Measurements from ENCODE around the gene SFRP5. TPM values are rescaled to one million over a fixed set of nuclear protein-coding genes. Genes with fewer than 3 reads are reported as not detected.
A peak's percentile ranks its signal among the peaks of the same experiment; 100 is the strongest.

SFRP5 gene
- total and polyA plus RNA-seq, 2 donors from 2014 or later: 0.22 to 0.31 TPM

DNA sequence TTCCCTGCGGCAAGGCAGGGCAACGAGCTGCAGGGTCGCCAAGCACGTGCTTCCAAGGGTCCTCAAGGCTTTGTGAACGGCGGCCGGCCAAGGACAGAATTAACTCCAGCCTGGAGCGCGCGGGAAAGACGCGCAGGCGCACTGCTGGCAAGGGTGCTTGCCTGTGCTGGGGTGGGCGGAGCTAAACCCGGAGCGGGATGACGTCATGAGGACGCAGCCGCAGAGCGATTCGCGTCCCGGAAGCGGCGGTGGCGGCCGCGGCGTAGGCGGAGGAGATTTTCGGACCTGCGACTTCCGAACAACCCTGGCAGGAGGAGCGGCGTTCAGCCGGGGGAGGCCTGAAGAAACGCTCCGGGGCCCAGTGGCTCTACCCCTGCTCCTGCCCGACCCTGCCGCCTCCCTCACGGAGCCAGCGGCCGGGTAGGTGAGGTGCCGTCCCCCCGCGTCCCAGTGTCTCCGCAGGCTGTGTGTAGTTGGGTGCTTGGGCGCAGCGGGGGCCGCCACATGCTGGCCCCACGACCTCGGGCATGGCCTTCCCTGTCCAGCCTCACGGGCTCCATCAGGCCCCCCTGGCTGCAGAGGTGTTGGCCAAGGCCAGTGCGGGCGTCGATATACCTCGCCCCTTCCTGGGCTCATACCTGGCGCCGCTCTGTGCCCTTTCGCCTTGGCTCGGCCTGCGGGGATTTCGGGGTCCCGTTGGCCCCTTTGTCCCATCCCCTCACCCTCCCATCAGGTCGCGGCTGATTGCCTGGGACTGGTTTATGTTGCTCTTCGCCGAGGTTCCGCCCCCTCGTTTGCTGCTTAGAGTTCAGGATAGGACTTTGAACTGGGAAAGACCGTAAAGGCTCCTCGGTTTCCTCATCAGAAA is 34.7 kb downstream of the SFRP5 start, which contains the start of gene ZFYVE27:
ZFYVE27 (plus strand) TSS at position 227 of the 868 bp plus-strand sequence. CDS start 1,350 bp downstream, outside the sequence.
- no peaks in the 10 kb centered on the region for H3K27me3 ChIP-seq (ENCODE audit: control insufficient read depth, insufficient read depth, low read length)
- no peak for FAIRE-seq
- peak within 1 kb of the TSS; percentile 90 for H3K27ac ChIP-seq (ENCODE audit: low read depth in 2 of 2, low read length in 2 of 2)
- H3K4me3 ChIP-seq (ENCODE audit: low read length in 3 of 3): peak within 1 kb of the TSS; percentile 70 to 95 (median 86)
- H3K4me1 ChIP-seq (ENCODE audit: control insufficient read depth in 2 of 3, insufficient read depth in 2 of 3, low read depth in 1 of 3, low read length in 3 of 3): peaks cover 2 to 13% (median 10%) of the 10 kb centered on the region in 3 donors
- H3K36me3 ChIP-seq (ENCODE audit: control insufficient read depth in 2 of 3, insufficient read depth in 3 of 3, low read length in 3 of 3): peaks cover 0 to 8% (median 0%) of the 10 kb centered on the region in 3 donors
- H3K9ac ChIP-seq (ENCODE audit: low read length in 3 of 3): peak within 1 kb of the TSS; percentile 45 to 92 (median 86)
- DNase-seq: peak; percentile 97 to 99 (median 98)
- no peaks in the 10 kb centered on the region for H3K9me3 ChIP-seq (ENCODE audit: control insufficient read depth in 2 of 3, insufficient read depth in 1 of 3, low read length in 3 of 3)
- intact Hi-C loops (cut with DNase I): no loop called here
- TF ChIP-seq, protein P1, sequence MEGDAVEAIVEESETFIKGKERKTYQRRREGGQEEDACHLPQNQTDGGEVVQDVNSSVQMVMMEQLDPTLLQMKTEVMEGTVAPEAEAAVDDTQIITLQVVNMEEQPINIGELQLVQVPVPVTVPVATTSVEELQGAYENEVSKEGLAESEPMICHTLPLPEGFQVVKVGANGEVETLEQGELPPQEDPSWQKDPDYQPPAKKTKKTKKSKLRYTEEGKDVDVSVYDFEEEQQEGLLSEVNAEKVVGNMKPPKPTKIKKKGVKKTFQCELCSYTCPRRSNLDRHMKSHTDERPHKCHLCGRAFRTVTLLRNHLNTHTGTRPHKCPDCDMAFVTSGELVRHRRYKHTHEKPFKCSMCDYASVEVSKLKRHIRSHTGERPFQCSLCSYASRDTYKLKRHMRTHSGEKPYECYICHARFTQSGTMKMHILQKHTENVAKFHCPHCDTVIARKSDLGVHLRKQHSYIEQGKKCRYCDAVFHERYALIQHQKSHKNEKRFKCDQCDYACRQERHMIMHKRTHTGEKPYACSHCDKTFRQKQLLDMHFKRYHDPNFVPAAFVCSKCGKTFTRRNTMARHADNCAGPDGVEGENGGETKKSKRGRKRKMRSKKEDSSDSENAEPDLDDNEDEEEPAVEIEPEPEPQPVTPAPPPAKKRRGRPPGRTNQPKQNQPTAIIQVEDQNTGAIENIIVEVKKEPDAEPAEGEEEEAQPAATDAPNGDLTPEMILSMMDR (IDR thresholded peaks at IDR 0.05; ENCODE audit: borderline replicate concordance, extremely low read depth, insufficient read depth): no peak

DNA sequence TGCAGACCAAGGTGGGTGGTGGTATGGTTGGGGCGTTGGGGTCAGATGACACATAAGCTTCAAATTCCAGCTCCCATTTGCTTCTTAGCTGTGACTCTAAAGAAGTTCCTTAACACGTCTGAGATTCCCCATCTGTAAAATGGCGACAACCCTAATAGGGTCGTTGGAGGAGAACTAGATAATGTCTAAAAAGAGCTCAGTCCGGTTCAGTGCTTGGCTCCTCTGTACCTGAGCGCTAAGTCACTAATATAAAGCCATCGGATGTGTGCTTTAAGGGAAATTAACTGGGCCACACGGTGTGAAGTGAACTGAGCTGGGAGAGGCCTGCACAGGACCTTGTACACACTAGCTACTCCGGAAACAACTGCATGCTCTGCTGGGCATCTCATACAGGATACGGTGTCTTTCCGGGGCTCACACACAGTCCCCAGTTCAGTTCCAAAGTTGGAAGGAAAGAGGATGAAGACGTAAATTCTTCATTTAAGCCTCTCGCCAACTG is 35.3 kb downstream of the SFRP5 start:
- DNase-seq: no peak
- peak overlapping the region; percentile 26 to 95 (median 86) for H3K4me3 ChIP-seq (ENCODE audit: low read length in 3 of 3)

DNA sequence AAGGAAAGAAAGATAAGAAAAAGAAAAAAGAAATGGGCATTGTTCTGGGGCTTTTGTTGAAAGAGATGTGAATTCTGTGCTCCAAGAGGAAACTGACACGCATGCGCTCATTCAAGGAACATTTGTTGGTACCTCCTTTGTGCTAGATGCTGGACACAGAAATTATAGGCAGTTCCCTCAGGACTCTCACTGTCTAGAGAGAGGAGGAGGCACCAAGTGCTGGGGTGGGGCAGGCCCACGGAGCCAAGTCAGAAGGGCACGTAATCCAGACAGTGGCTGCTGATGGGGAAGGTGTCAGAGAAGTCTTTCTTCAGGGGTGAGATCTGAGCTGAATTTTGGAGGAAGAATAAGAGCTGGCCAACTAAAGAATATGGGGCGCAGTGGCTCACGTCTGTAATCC is 37.8 kb downstream of the SFRP5 start:
- FAIRE-seq: no peak
- H3K4me1 ChIP-seq (ENCODE audit: control insufficient read depth in 2 of 3, insufficient read depth in 2 of 3, low read depth in 1 of 3, low read length in 3 of 3): peaks cover 2 to 13% (median 10%) of the 10 kb centered on the region in 3 donors
- intact Hi-C loops (cut with DNase I): no loop called here
- H3K27ac ChIP-seq (ENCODE audit: low read depth in 2 of 2, low read length in 2 of 2): no peak overlapping the region
- no peaks in the 10 kb centered on the region for H3K9me3 ChIP-seq (ENCODE audit: control insufficient read depth in 2 of 3, insufficient read depth in 1 of 3, low read length in 3 of 3)
- TF ChIP-seq, protein P1 (IDR thresholded peaks at IDR 0.05; ENCODE audit: borderline replicate concordance, extremely low read depth, insufficient read depth): no peak
- no peaks in the 10 kb centered on the region for H3K27me3 ChIP-seq (ENCODE audit: control insufficient read depth, insufficient read depth, low read length)
- H3K36me3 ChIP-seq (ENCODE audit: control insufficient read depth in 2 of 3, insufficient read depth in 3 of 3, low read length in 3 of 3): no peaks in the 10 kb centered on the region
- no peak for DNase-seq
- H3K9ac ChIP-seq (ENCODE audit: low read length in 3 of 3): no peak overlapping the region
- H3K4me3 ChIP-seq (ENCODE audit: low read length in 3 of 3): no peak overlapping the region

More for the DNA sequence above, 35.3 kb downstream of the SFRP5 start:
- Histone ChIP-seq H3K27ac (ENCODE audit: low read depth in 2 of 2, low read length in 2 of 2) (peak overlapping the region; percentile 90), H3K27me3 (ENCODE audit: control insufficient read depth, insufficient read depth, low read length) (no peaks in the 10 kb centered on the region), H3K9ac (ENCODE audit: low read length in 3 of 3) (no peak overlapping the region), H3K9me3 (ENCODE audit: control insufficient read depth in 2 of 3, insufficient read depth in 1 of 3, low read length in 3 of 3) (no peaks in the 10 kb centered on the region), H3K4me1 (ENCODE audit: control insufficient read depth in 2 of 3, insufficient read depth in 2 of 3, low read depth in 1 of 3, low read length in 3 of 3) (peaks cover 2 to 13% (median 10%) of the 10 kb centered on the region in 3 donors), H3K36me3 (ENCODE audit: control insufficient read depth in 2 of 3, insufficient read depth in 3 of 3, low read length in 3 of 3) (peaks cover 0 to 8% (median 0%) of the 10 kb centered on the region in 3 donors)
- TF ChIP-seq, protein P1 (IDR thresholded peaks at IDR 0.05; ENCODE audit: borderline replicate concordance, extremely low read depth, insufficient read depth): no peak
- intact Hi-C loops (cut with DNase I): no loop called here
- no peak for FAIRE-seq
